OCI-LY7 (cell line): Measurements from ENCODE around the gene PFDN6. TPM values are rescaled to one million over a fixed set of nuclear protein-coding genes. Genes with fewer than 3 reads are reported as not detected.

ENCODE experiments used
- BruUV-seq: library from RNA; stranded (reverse); fragments of 400-500 nt; replicated peaks from 2 replicates; lab custom pipeline; 2021; lab: Mats Ljungman, UMichigan
- CTCF ChIA-PET: fragments of 300-600 bp; sonication (Branson Sonifier 250); formaldehyde crosslinking; loops from one replicate; lab custom pipeline; 2022; ENCODE audit warnings: antibody characterized with exemption; ENCODE audit not compliant: unreplicated experiment; lab: Charles Lee
- POLR2A ChIA-PET: fragments of 300-600 bp; sonication (Branson Sonifier 250); formaldehyde crosslinking; loops from one replicate; lab custom pipeline; 2022; ENCODE audit warnings: antibody characterized with exemption; lab: Charles Lee
- DNase-seq: peaks from one replicate; pipeline ENCODE4 v3.0.0-alpha.2; 2015; ENCODE audit warnings: low spot score
- H2AFZ ChIP-seq: fragments of 200-600 bp; sonication (generic), shearing (Covaris generic); 2 replicates; pipeline ENCODE4 v1.6.1; 2014; ENCODE audit warnings: mild to moderate bottlenecking, antibody characterized with exemption, low read length, moderate library complexity
- H3K27ac ChIP-seq: fragments of 200-600 bp; sonication (generic); 2 replicates; pipeline ENCODE4 v1.5.1; 2014; ENCODE audit warnings: mixed run types, low read depth, mild to moderate bottlenecking, moderate library complexity, low read length, inconsistent platforms; ENCODE audit not compliant: poor library complexity, severe bottlenecking
- H3K36me3 ChIP-seq: fragments of 200-600 bp; sonication (generic); 2 replicates; pipeline ENCODE4 v1.6.1; 2014; ENCODE audit warnings: mild to moderate bottlenecking, antibody characterized with exemption, low read length, moderate library complexity, mixed read lengths; ENCODE audit not compliant: insufficient read depth
- H3K4me1 ChIP-seq: fragments of 200-600 bp; sonication (generic); 2 replicates; pipeline ENCODE4 v1.5.1; 2014; ENCODE audit warnings: mild to moderate bottlenecking, low read length; ENCODE audit not compliant: insufficient read depth, poor library complexity, severe bottlenecking
- H3K4me2 ChIP-seq: fragments of 200-600 bp; sonication (generic); 2 replicates; pipeline ENCODE4 v1.6.1; 2014; ENCODE audit warnings: mild to moderate bottlenecking, low read length
- H3K4me3 ChIP-seq: fragments of 200-600 bp; sonication (generic); 2 replicates; pipeline ENCODE4 v1.5.1; 2014; ENCODE audit warnings: mild to moderate bottlenecking, low read depth, low read length; ENCODE audit not compliant: poor library complexity, severe bottlenecking
- H3K79me2 ChIP-seq: fragments of 200-600 bp; sonication (generic); 2 replicates; pipeline ENCODE4 v1.6.1; 2016; ENCODE audit warnings: low read depth, mild to moderate bottlenecking, low read length, moderate library complexity, mixed read lengths; ENCODE audit not compliant: insufficient read depth
- H3K9me2 ChIP-seq: fragments of 200-600 bp; sonication (generic); 2 replicates; pipeline ENCODE4 v1.6.1; 2016; ENCODE audit warnings: mild to moderate bottlenecking, low read length, mixed read lengths; ENCODE audit not compliant: insufficient read depth
- H3K9me3 ChIP-seq: fragments of 200-600 bp; sonication (generic); 2 replicates; pipeline ENCODE4 v1.6.1; 2014; ENCODE audit warnings: mild to moderate bottlenecking, mixed run types, low read length, mixed read lengths
- H4K20me1 ChIP-seq: fragments of 200-600 bp; sonication (generic); 2 replicates; pipeline ENCODE4 v1.6.1; 2014; ENCODE audit warnings: mild to moderate bottlenecking, antibody characterized with exemption, low read length, moderate library complexity, mixed read lengths; ENCODE audit not compliant: insufficient read depth
- CTCF ChIP-seq: fragments of 200-600 bp; sonication (generic); conservative IDR thresholded peaks from 2 replicates; pipeline ENCODE4 v1.5.1; 2014; ENCODE audit warnings: mild to moderate bottlenecking, antibody characterized with exemption, low read length, moderate library complexity, mixed read lengths
- EZH2phosphoT487 ChIP-seq: fragments of 200-600 bp; sonication (generic); IDR thresholded peaks from 2 replicates; pipeline ENCODE4 v1.6.1; 2018; ENCODE audit warnings: low read depth, borderline replicate concordance, mild to moderate bottlenecking, mixed run types, antibody characterized with exemption, low read length, moderate library complexity, mixed read lengths
- intact Hi-C: fragments of 100-400 bp; cut with micrococcal nuclease; formaldehyde crosslinking; loops from one replicate; pipeline ENCODE4 v1.10.0; 2022; ENCODE audit not compliant: unreplicated experiment
- total RNA-seq, 2 experiments: library from RNA; depleted of rRNA in 1 of 2; stranded (reverse); fragments of >200 nt in 1 of 2; shearing (Covaris generic) in 1 of 2; gene quantifications; 2 replicates each; pipeline ENCODE4 v1.2.3, GENCODE V29; 2014 to 2022

PFDN6 gene
- total RNA-seq, 2 experiments from 2014 or later = 72.5 to 90.6 TPM

- ChIA-PET CTCF (no interaction called here), POLR2A (interaction anchor here (0.6 to 3.8 kb wide), 3 partner anchors 21 to 180 kb away, joined by 3 to 19 read pairs (median 3); partner anchors contain the start of genes RPS18 and VPS52)
- H3K4me1 ChIP-seq = peaks cover 23% of the 10 kb centered on the region
- no peaks in the 10 kb centered on the region for H3K9me2 ChIP-seq
- H3K4me2 ChIP-seq = peak overlapping the region; percentile 99
- no peaks in the 10 kb centered on the region for H4K20me1 ChIP-seq
- DNase-seq = no peak
- no TSS peak for BruUV-seq
- no peaks in the 10 kb centered on the region for H3K9me3 ChIP-seq
- no peak overlapping the region for H3K4me3 ChIP-seq
- H2AFZ ChIP-seq = no peak overlapping the region
- peaks cover 24% of the 10 kb centered on the region for H3K36me3 ChIP-seq
- no peak for TF ChIP-seq EZH2phosphoT487
- TF ChIP-seq CTCF = no peak
- H3K27ac ChIP-seq = no peak overlapping the region
- no peaks in the 10 kb centered on the region for H3K79me2 ChIP-seq
- intact Hi-C loops = no loop called here
These were observed 38.7 kb upstream of the PFDN6 start for GRCh38 chr6:33250731-33251130.

GRCh38 chr6:33251395-33252012, 37.9 kb upstream of the PFDN6 start:
- no peak overlapping the region for H2AFZ ChIP-seq
- H3K4me3 ChIP-seq = no peak overlapping the region
- DNase-seq = no peak
- ChIA-PET CTCF (no interaction called here), POLR2A (interaction anchor here (3.8 kb wide), 1 partner anchor 20 kb away, joined by 19 read pairs; the partner anchor contains the start of genes RPS18 and VPS52)
- no peaks in the 10 kb centered on the region for H4K20me1 ChIP-seq
- peaks cover 23% of the 10 kb centered on the region for H3K4me1 ChIP-seq
- intact Hi-C loops = no loop called here
- H3K9me3 ChIP-seq = no peaks in the 10 kb centered on the region
- H3K36me3 ChIP-seq = peaks cover 24% of the 10 kb centered on the region
- H3K79me2 ChIP-seq = no peaks in the 10 kb centered on the region
- H3K27ac ChIP-seq = no peak overlapping the region
- TF ChIP-seq EZH2phosphoT487 = no peak
- TF ChIP-seq CTCF = peak; percentile 31; the same call in 1 of the 2 replicates
- no peaks in the 10 kb centered on the region for H3K9me2 ChIP-seq
- no peak overlapping the region for H3K4me2 ChIP-seq
- no TSS peak for BruUV-seq

GRCh38 chr6:33252759-33253158, 36.6 kb upstream of the PFDN6 start:
- ChIA-PET CTCF (no interaction called here), POLR2A (no interaction called here)
- DNase-seq = no peak
- intact Hi-C loops = no loop called here
- TF ChIP-seq CTCF = no peak
- no peak for TF ChIP-seq EZH2phosphoT487
- Histone ChIP-seq H3K27ac (no peak overlapping the region), H3K9me3 (no peaks in the 10 kb centered on the region), H3K4me2 (no peak overlapping the region), H3K4me3 (no peak overlapping the region), H3K4me1 (peaks cover 22% of the 10 kb centered on the region), H3K36me3 (peaks cover 32% of the 10 kb centered on the region), H3K79me2 (no peaks in the 10 kb centered on the region), H3K9me2 (no peaks in the 10 kb centered on the region), H2AFZ (no peak overlapping the region), H4K20me1 (no peaks in the 10 kb centered on the region)
- BruUV-seq = TSS peak; percentile 38
